Mucosa of stomach (tissue), 1 donor: Measurements from ENCODE around the gene CUTC.

Experiments
- H3K27me3 ChIP-seq: one replicate; pipeline ENCODE4 v1.7.0; 2013; ENCODE audit warnings: mild to moderate bottlenecking, low read length; ENCODE audit not compliant: control insufficient read depth, insufficient read depth
- H3K36me3 ChIP-seq: one replicate; pipeline ENCODE4 v1.7.0; 2013; ENCODE audit warnings: low read length; ENCODE audit not compliant: control insufficient read depth, insufficient read depth
- H3K4me1 ChIP-seq: one replicate; pipeline ENCODE4 v1.7.0; 2013; ENCODE audit warnings: mild to moderate bottlenecking, low read length; ENCODE audit not compliant: control insufficient read depth, insufficient read depth
- H3K4me3 ChIP-seq: one replicate; pipeline ENCODE4 v1.7.0; 2013; ENCODE audit warnings: low read length
- H3K9ac ChIP-seq: one replicate; pipeline ENCODE4 v1.7.0; 2013; ENCODE audit warnings: mild to moderate bottlenecking, low read length, moderate library complexity
- H3K9me3 ChIP-seq: one replicate; pipeline ENCODE4 v1.7.0; 2013; ENCODE audit warnings: mild to moderate bottlenecking, low read length, moderate library complexity; ENCODE audit not compliant: control insufficient read depth
- donor health status: Pancreatic carcinoma.

CUTC gene

DNA sequence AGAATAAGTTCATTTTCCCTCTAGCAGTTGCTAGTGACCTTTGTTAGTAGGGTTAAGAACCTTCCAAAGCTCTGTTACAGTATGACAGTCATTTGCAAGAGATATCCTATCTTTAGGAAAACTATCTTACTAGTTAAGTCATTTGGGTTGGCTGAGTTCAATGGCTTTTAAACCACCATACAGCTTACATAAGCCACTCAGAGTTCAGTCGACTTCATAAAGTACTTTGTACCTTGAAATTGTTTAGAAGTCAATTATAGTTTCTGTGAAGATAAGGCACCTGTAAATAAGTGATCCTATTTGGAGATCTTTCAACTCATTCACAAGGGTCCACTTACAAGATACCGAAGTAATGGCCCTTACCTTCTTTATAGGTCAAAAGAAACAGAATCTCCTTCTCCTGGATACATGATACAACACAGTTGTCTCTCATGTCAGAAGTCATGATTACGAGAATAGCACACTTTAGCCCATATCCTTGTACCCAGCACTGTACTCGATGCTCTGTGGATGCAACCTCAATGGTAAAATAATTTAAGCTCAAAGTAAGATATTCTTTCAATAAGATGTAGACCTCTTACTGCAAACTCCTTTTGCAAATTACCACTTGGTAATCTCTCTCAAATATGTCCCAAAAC is 38.5 kb downstream of the CUTC start:
- Histone ChIP-seq H3K36me3 (no peaks in the 10 kb centered on the region), H3K9ac (no peak overlapping the region), H3K4me3 (no peak overlapping the region), H3K9me3 (no peaks in the 10 kb centered on the region), H3K4me1 (no peaks in the 10 kb centered on the region), H3K27me3 (no peaks in the 10 kb centered on the region)

DNA sequence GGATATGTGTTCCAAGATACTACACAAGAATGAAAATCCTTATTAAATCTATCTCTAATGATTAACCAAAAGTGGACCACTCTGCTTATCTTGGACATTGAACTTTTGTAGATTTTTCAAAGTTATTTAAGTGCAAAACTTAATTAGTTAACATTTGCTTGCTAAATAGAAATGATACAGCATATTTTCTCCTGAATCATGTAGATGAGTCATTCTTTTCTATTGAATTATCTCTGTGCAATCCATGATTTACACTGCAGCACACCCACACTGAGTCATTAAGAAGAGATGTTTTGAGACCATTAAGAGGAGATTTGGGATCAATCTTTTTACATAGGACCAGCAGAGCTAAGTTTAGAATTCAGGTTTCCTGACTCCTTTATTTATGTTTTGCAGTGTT is 43.8 kb downstream of the CUTC start:
- Histone ChIP-seq H3K27me3 (no peaks in the 10 kb centered on the region), H3K4me1 (no peaks in the 10 kb centered on the region), H3K9me3 (no peaks in the 10 kb centered on the region), H3K36me3 (no peaks in the 10 kb centered on the region), H3K4me3 (no peak overlapping the region), H3K9ac (no peak overlapping the region)

DNA sequence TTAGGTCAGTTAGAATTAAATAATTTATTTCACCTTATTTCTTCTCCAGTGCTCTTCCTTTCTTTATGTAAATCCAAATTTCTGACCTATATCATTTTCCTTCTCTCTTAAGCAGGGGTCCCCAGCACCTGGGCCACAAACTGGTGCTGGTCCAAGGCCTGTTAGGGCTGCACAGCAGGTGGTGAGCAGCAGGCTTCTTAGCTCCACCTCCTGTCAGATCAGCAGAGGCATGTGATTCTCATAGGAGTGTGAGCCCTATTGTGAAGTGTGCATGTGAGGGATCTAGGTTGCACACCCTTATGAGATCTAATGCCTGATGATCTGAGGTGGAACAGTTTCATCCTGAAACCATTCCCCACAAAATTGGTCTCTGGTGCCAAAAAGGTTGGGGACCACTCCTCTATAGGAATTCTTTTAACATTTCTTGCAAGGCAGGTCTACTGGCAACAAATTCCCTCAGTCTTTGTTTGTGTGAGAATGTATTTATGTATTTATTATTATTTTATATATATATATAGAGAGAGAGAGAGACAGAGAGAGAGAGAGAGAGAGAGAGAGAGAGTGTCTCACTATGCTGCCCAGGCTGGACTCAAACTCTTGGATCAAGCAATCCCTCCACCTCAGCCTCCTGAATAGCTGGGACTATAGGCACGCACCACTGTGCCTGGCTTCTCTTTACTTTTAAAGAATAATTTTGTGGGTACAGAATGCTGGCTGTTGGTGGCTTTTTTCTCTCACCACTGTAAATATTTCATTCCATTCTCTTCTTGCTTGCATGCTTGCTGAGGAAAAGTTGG is 46.1 kb downstream of the CUTC start:
- Histone ChIP-seq H3K9ac (no peak overlapping the region), H3K36me3 (no peaks in the 10 kb centered on the region), H3K4me1 (no peaks in the 10 kb centered on the region), H3K4me3 (no peak overlapping the region), H3K27me3 (no peaks in the 10 kb centered on the region), H3K9me3 (no peaks in the 10 kb centered on the region)

DNA sequence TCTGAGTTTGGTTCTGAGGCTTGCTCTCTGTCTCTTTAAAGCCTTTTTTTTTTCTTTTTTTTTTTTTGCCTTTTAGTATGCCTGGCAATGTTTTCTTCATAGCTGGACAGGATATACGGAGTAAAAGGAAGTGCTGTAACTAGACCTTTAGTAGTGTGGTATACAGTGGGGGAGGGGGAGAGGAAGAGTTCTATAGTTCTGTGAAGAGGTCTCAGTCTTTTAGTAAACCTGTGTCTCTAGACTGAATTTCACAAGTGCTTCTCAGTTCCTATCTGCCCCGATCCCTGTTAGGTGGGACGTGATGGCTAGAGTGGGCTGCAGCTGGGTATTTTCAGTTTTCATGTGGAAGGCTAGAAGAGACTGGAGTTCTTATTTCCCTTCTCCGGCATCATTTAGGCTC is 47.3 kb downstream of the CUTC start:
- H3K4me3 ChIP-seq, result no peak overlapping the region
- peaks cover 2% of the 10 kb centered on the region for H3K4me1 ChIP-seq
- no peak overlapping the region for H3K9ac ChIP-seq
- H3K36me3 ChIP-seq, result no peaks in the 10 kb centered on the region
- H3K9me3 ChIP-seq, result no peaks in the 10 kb centered on the region
- no peaks in the 10 kb centered on the region for H3K27me3 ChIP-seq

DNA sequence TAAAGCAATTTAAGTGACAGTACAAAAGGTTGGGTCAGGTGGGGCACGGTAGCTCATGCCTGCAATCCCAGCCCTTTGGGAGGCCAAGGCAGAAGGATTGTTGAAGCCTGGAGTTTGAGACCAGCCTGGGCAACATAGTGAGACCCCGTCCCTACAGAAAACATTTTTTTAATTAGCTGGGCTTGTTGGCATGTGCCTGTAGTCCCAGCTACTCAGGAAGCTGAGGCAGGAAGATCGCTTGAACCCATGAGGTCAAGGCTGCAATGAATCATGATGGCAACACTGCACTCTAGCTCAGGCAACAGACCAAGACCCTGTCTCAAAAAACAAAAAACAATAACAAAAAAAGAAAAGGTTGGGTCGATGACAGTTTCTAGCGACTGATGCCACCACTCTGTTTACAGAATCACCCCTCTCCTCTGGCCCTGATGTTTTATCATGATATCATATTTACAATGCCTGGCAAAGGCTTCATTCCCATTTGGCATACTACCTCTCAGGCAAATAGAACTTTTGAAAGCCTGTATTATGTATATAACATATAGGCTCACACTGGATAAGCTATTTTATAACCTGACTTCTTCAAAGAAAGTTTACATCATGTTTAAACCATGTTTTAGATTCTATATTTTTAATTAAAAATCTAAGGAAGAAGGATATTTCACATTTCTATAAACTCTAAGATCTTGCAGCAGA is 49.8 kb downstream of the CUTC start:
- no peaks in the 10 kb centered on the region for H3K27me3 ChIP-seq
- no peaks in the 10 kb centered on the region for H3K36me3 ChIP-seq
- no peak overlapping the region for H3K9ac ChIP-seq
- H3K9me3 ChIP-seq, result no peaks in the 10 kb centered on the region
- no peak overlapping the region for H3K4me3 ChIP-seq
- H3K4me1 ChIP-seq, result peaks cover 5% of the 10 kb centered on the region

DNA sequence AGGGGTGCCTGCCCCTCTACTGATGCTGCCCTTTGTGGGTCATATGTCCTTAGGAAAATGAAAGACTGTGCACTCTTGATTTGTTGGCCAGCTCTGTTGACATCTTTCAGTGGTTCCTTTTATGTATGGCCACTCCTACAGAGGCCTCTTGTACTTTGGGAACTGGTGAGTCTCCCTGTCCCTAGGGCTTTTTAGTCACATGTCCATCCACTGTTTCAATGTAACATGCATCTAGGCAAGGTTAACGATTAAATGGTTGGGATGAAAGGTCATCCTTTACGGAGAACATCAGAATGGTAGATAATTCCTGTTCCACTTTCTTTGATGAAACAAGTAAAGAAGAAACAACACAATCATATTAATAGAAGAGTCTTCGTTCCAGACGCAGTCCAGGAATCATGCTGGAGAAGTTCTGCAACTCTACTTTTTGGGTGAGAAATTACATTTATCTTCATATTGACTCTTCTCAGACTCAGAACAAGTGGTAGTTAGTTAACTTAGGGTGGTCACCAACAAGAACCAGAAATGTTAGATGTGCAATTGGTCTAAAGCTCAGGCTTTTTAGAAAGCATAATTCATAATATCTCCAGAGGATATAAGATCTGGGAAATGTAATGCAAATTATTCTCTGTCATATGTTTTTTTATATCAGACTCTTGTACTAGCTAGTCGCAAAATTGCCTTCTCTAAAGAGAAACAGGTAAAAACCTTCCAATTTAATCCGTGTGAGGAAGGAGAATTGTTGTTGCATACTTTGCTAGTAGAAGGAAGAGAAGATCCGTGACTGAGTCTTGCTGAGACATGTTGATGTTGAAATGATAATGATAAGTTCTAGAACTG is 50.6 kb downstream of the CUTC start, which contains the start of gene ABCC2:
TSS of gene ABCC2 (plus strand) at position 194 of the 840 bp plus-strand sequence. CDS start at position 399, 205 bp downstream.
- H3K4me1 ChIP-seq, result peaks cover 5% of the 10 kb centered on the region
- no peak within 1 kb of the TSS for H3K9ac ChIP-seq
- no peaks in the 10 kb centered on the region for H3K9me3 ChIP-seq
- no peaks in the 10 kb centered on the region for H3K27me3 ChIP-seq
- H3K36me3 ChIP-seq, result no peaks in the 10 kb centered on the region
- no peak within 1 kb of the TSS for H3K4me3 ChIP-seq

DNA sequence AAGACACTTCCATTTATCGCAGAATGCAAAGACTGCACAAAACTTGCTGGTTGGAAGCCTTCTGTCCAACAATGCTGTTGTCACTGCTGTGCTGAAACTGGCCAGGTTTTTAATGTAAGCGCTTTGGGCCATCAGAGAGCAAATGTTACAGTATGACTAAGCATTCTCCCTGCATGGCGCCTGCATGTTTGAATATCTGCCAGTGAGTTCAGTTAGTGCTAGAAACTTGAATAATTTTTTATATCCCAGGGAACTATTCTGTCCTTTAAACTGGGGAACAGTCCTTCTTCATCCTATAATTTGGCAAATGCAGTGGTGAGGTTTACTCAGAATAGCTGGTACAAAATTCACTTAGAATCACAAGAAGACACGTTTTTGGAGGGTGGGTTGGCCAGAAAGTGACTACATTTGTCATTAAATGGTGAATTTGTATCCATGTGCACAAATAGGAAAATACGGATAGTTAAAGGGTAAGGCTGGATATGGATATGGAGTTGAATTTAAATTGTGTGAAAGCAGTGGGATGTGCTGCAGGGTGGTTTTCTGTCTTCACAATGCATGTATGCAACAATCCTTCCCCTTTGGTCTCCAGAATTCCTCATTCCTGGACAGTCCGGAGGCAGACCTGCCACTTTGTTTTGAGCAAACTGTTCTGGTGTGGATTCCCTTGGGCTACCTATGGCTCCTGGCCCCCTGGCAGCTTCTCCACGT is 52.1 kb downstream of the CUTC start:
- H3K4me3 ChIP-seq, result no peak overlapping the region
- no peaks in the 10 kb centered on the region for H3K9me3 ChIP-seq
- no peak overlapping the region for H3K9ac ChIP-seq

DNA sequence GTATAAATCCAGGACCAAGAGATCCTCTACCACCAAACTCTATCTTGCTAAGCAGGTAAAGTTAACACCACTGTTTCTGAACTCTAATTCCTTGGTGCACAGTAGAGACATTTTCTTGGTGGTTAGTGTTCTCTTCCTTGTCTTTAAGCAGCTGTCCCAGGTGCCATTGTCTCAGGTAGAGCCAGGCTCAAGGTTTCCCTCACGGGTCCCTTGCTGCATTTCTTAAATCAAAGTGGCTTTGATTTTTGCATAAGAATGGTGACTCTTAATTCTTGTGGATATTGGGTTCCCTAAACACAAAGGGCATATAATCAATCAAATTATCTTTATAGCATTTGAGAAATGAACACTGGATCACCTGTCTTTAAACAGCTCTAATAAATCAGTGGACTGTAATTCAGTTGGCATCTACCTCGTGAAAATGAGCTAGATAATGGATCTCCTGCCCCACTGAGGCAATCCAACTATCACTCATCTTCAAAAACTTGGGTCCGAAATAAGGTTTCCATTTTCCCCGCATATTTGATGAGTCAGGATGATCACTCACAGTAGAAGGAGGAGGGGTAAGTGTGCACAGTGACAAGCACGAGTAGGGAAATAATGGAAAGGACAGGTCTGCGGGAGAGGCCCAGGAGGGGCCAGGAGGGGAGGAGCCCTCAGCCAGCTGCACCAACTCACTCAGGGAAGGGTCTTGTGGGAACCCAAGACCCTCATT is 52.9 kb downstream of the CUTC start:
- H3K27me3 ChIP-seq, result no peaks in the 10 kb centered on the region
- H3K4me3 ChIP-seq, result no peak overlapping the region
- H3K4me1 ChIP-seq, result peaks cover 5% of the 10 kb centered on the region
- no peaks in the 10 kb centered on the region for H3K36me3 ChIP-seq
- H3K9ac ChIP-seq, result no peak overlapping the region
- no peaks in the 10 kb centered on the region for H3K9me3 ChIP-seq

More for the DNA sequence above, 52.1 kb downstream of the CUTC start:
- H3K4me1 ChIP-seq, result peaks cover 5% of the 10 kb centered on the region
- H3K27me3 ChIP-seq, result no peaks in the 10 kb centered on the region
- H3K36me3 ChIP-seq, result no peaks in the 10 kb centered on the region

DNA sequence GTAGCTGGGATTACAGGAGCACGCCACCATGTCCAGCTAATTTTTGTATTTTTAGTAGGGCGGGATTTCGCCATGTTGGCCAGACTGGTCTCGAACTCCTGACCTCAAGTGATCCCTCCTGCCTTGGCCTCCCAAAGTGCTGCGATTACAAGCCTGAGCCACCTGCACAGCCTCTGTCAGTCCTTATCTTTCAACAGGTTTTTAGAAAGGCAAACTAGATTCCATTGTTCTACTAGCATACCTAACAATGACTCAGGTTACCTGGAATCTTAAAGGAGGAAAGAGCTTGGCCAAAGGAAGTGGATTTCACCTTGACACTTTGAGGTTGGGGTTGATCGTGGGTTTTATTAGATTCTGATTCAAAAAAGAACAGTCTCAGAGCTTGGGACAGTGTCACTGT is 53.6 kb downstream of the CUTC start:
- peaks cover 5% of the 10 kb centered on the region for H3K4me1 ChIP-seq
- no peaks in the 10 kb centered on the region for H3K36me3 ChIP-seq
- H3K27me3 ChIP-seq, result no peaks in the 10 kb centered on the region
- no peak overlapping the region for H3K9ac ChIP-seq
- no peak overlapping the region for H3K4me3 ChIP-seq
- H3K9me3 ChIP-seq, result no peaks in the 10 kb centered on the region

DNA sequence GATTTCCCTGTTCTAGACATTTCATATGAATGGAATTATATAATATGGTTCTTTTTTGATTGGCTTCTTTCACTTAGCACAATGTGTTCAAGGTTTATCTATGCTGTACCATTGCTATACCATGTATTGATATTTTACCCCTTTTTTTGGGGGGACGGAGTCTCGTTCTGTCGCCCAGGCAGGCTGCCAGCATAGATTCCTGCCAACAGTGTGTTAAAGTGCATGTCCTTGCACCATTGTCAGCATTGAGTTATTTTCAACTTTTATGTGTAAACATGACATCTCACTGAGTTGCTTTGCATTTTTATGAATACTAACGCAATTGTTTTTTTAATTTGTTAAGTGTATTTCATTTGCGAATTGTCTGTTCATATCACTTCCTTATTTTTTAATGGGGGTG is 55.3 kb downstream of the CUTC start:
- Histone ChIP-seq H3K4me3 (no peak overlapping the region), H3K9ac (no peak overlapping the region), H3K36me3 (no peaks in the 10 kb centered on the region), H3K4me1 (peaks cover 5% of the 10 kb centered on the region), H3K27me3 (no peaks in the 10 kb centered on the region), H3K9me3 (no peaks in the 10 kb centered on the region)
